Aorta (tissue), 5 donors: Measurements from ENCODE around the gene ADGRB2. TPM values are rescaled to one million over a fixed set of nuclear protein-coding genes. Genes with fewer than 3 reads are reported as not detected.
"Not testable (repeated sequence)": the region's sequence is repeated elsewhere in the genome, so short reads cannot be mapped to it uniquely, and the experiment has no call there.

Experiments used
- ATAC-seq: fragments of 200-7000 bp; cut with Tn5 transposase; one replicate; pipeline ENCODE4 v1.9.1; 2022; ENCODE audit warnings: moderate library complexity; ENCODE audit not compliant: low FRiP score
- DNase-seq, 2 donors: peaks; one replicate each; pipeline ENCODE4 v3.0.0-alpha.2; 2020
- H3K27ac ChIP-seq, 2 donors: one replicate each; pipeline ENCODE4 v1.5.1; 2013; ENCODE audit warnings: low read length in 2 of 2, mild to moderate bottlenecking in 2 of 2, moderate library complexity in 2 of 2, control low read depth in 1 of 2, inconsistent platforms in 1 of 2, low read depth in 1 of 2
- H3K27me3 ChIP-seq, 2 donors: one replicate each; pipeline ENCODE4 v1.6.1; 2013; ENCODE audit warnings: control low read depth in 1 of 2, low read length in 1 of 2, mild to moderate bottlenecking in 1 of 2, moderate library complexity in 1 of 2; ENCODE audit not compliant: insufficient read depth in 2 of 2, control insufficient read depth in 1 of 2
- H3K36me3 ChIP-seq, 2 donors: one replicate each; pipeline ENCODE4 v1.6.1; 2013; ENCODE audit warnings: control low read depth in 1 of 2, low read length in 1 of 2, mild to moderate bottlenecking in 1 of 2; ENCODE audit not compliant: insufficient read depth in 2 of 2, control insufficient read depth in 1 of 2
- H3K4me1 ChIP-seq, 2 donors: one replicate each; pipeline ENCODE4 v1.6.1; 2013; ENCODE audit warnings: low read length in 2 of 2, control low read depth in 1 of 2, mild to moderate bottlenecking in 1 of 2, moderate library complexity in 1 of 2; ENCODE audit not compliant: insufficient read depth in 2 of 2, control insufficient read depth in 1 of 2
- H3K4me3 ChIP-seq, 2 donors: one replicate each; pipeline ENCODE4 v1.5.1; 2013; ENCODE audit warnings: low read length in 2 of 2, control low read depth in 1 of 2, mild to moderate bottlenecking in 1 of 2
- H3K9me3 ChIP-seq: one replicate; pipeline ENCODE4 v1.6.1; 2013; ENCODE audit warnings: mild to moderate bottlenecking, low read length; ENCODE audit not compliant: control insufficient read depth
- WGBS, 2 donors: extraction: QIAGEN DNeasy Blood & Tissue Kit; methylation state at CpG; one replicate each; pipeline ENCODE4 v1.1.7; 2013; 5-methylcytosine and 5-hydroxymethylcytosine counted together
- intact Hi-C, 2 donors: fragments of 100-400 bp; cut with DNase I; formaldehyde crosslinking; loops; one replicate each; pipeline versions ENCODE4 v1.14.2 to v1.15.0; 2022
- polyA plus RNA-seq, 2 donors: library from polyadenylated mRNA; stranded (reverse); fragments of 200-250 nt; gene quantifications; one replicate each; pipeline ENCODE4 v1.2.3, GENCODE V29; 2013
- total RNA-seq, 2 donors: library from RNA; stranded (reverse); fragmentation: NEBNext Ultra II Directional; extraction: Animal tissue kit (Norgen Biotek cat#: 25700); gene quantifications; one replicate each; pipeline ENCODE4 v1.2.1, GENCODE V29; 2021
- donor health status: healthy with polysubstance abuse.
- donor health status: Bipolar disorder and iron deficiency.
- donor health status: DM: no; HTN: no; CAD: no.
- donor health status: DM: no; HTN: no; CAD: no.
- donor health status: DM: yes; HTN: yes; CAD: no.

The ADGRB2 gene
- total and polyA plus RNA-seq, 4 donors, result 1.8 to 4.6 (median 2.1) TPM

GRCh38 chr1:31712630-31713029 lies 51.5 kb downstream of the ADGRB2 start:
- ATAC-seq, result no peak
- Histone ChIP-seq H3K4me1 (no peaks in the 10 kb centered on the region), H3K36me3 (no peaks in the 10 kb centered on the region), H3K9me3 (no peaks in the 10 kb centered on the region), H3K4me3 (no peak overlapping the region), H3K27me3 (no peaks in the 10 kb centered on the region), H3K27ac (peak overlapping the region in 1 of 2 donors; percentile 90)
- intact Hi-C loops, result loop anchor here (5.0 to 10.0 kb wide), 2 partner anchors 135 to 148 kb away; partner anchors contain the start of gene TINAGL1 (in 1 of the 2)
- peak; percentile 85 to 88 for DNase-seq
- 0 to 4% methylated on average over 1 of the region's 1 CpG for WGBS, 2 donors

GRCh38 chr1:31712068-31712467 lies 52.1 kb downstream of the ADGRB2 start:
- H3K36me3 ChIP-seq, result no peaks in the 10 kb centered on the region
- 38 to 54% methylated on average over 4 of the region's 4 CpGs for WGBS, 2 donors
- ATAC-seq (no peak), DNase-seq (no peak)
- no peaks in the 10 kb centered on the region for H3K4me1 ChIP-seq
- intact Hi-C loops, result loop anchor here (5.0 to 10.0 kb wide), 2 partner anchors 135 to 147 kb away; partner anchors contain the start of gene TINAGL1 (in 1 of the 2)
- no peaks in the 10 kb centered on the region for H3K9me3 ChIP-seq
- no peak overlapping the region for H3K4me3 ChIP-seq
- no peaks in the 10 kb centered on the region for H3K27me3 ChIP-seq
- H3K27ac ChIP-seq, result peak overlapping the region in 1 of 2 donors; percentile 90

GRCh38 chr1:31708324-31708723 lies 55.8 kb downstream of the ADGRB2 start:
- H3K9me3 ChIP-seq, result no peaks in the 10 kb centered on the region
- DNase-seq (no peak), ATAC-seq (no peak)
- H3K27ac ChIP-seq, result no peak overlapping the region
- no peaks in the 10 kb centered on the region for H3K36me3 ChIP-seq
- intact Hi-C loops, result no loop called here
- 68 to 72% methylated on average over 11 of the region's 11 CpGs for WGBS, 2 donors
- no peaks in the 10 kb centered on the region for H3K27me3 ChIP-seq
- no peaks in the 10 kb centered on the region for H3K4me1 ChIP-seq
- no peak overlapping the region for H3K4me3 ChIP-seq

- DNase-seq (no peak), ATAC-seq (no peak)
- Histone ChIP-seq H3K27me3 (no peaks in the 10 kb centered on the region), H3K9me3 (no peaks in the 10 kb centered on the region), H3K4me3 (no peak overlapping the region), H3K4me1 (no peaks in the 10 kb centered on the region), H3K36me3 (no peaks in the 10 kb centered on the region), H3K27ac (no peak overlapping the region)
- WGBS, 2 donors, result 15 to 21% methylated on average over 5 of the region's 5 CpGs
- intact Hi-C loops, result no loop called here
Measured at GRCh38 chr1:31707711-31708110, 56.4 kb downstream of the ADGRB2 start.

- DNase-seq, H3K27me3 ChIP-seq, H3K27ac ChIP-seq, ATAC-seq, H3K4me1 ChIP-seq, intact Hi-C loops, H3K4me3 ChIP-seq, H3K36me3 ChIP-seq, H3K9me3 ChIP-seq: not testable (repeated sequence)
- WGBS, 2 donors, result 89 to 91% methylated on average over 4 of the region's 4 CpGs
Measured at GRCh38 chr1:31707059-31707600, 57.0 kb downstream of the ADGRB2 start.

GRCh38 chr1:31706384-31707058 lies 57.6 kb downstream of the ADGRB2 start:
- Histone ChIP-seq H3K36me3 (no peaks in the 10 kb centered on the region), H3K27me3 (no peaks in the 10 kb centered on the region), H3K4me3 (no peak overlapping the region), H3K27ac (no peak overlapping the region), H3K4me1 (no peaks in the 10 kb centered on the region), H3K9me3 (no peaks in the 10 kb centered on the region)
- ATAC-seq, result no peak
- intact Hi-C loops, result no loop called here
- WGBS, 2 donors, result 71 to 73% methylated on average over 15 of the region's 15 CpGs
- no peak for DNase-seq

GRCh38 chr1:31705080-31705866 lies 58.9 kb downstream of the ADGRB2 start:
- Histone ChIP-seq H3K9me3 (no peaks in the 10 kb centered on the region), H3K4me1 (no peaks in the 10 kb centered on the region), H3K36me3 (no peaks in the 10 kb centered on the region), H3K27ac (peak overlapping the region in 1 of 2 donors; percentile 60), H3K4me3 (no peak overlapping the region), H3K27me3 (no peaks in the 10 kb centered on the region)
- DNase-seq (peak; percentile 79 to 89), ATAC-seq (peak; percentile 31)
- WGBS, 2 donors, result 39% methylated on average over 23 of the region's 23 CpGs
- intact Hi-C loops, result loop anchor here in 1 of 2 donors (2.0 kb wide), 1 partner anchor 34 kb away; no protein-coding TSS in a partner anchor

GRCh38 chr1:31704271-31705079 lies 59.7 kb downstream of the ADGRB2 start:
- peak overlapping the region in 1 of 2 donors; percentile 60 for H3K27ac ChIP-seq
- no peaks in the 10 kb centered on the region for H3K36me3 ChIP-seq
- H3K4me3 ChIP-seq, result peak overlapping the region; percentile 31 to 39
- DNase-seq (peak in 1 of 2 donors; percentile 59), ATAC-seq (peak; percentile 33)
- intact Hi-C loops, result loop anchor here (2.0 to 5.0 kb wide), 2 partner anchors 34 to 142 kb away; no protein-coding TSS in a partner anchor
- WGBS, 2 donors, result 1 to 2% methylated on average over 19 of the region's 19 CpGs
- H3K27me3 ChIP-seq, result no peaks in the 10 kb centered on the region
- no peaks in the 10 kb centered on the region for H3K9me3 ChIP-seq
- H3K4me1 ChIP-seq, result no peaks in the 10 kb centered on the region
